HG03135 (cell line): ENCODE measurements around the gene CNOT2.

Experiments
- ATAC-seq: cut with Tn5 transposase; IDR thresholded peaks from one replicate; pipeline ENCODE4 v1.9.1; 2021; ENCODE audit warnings: mild to moderate bottlenecking, moderate library complexity; ENCODE audit not compliant: unreplicated experiment

CNOT2 gene

DNA sequence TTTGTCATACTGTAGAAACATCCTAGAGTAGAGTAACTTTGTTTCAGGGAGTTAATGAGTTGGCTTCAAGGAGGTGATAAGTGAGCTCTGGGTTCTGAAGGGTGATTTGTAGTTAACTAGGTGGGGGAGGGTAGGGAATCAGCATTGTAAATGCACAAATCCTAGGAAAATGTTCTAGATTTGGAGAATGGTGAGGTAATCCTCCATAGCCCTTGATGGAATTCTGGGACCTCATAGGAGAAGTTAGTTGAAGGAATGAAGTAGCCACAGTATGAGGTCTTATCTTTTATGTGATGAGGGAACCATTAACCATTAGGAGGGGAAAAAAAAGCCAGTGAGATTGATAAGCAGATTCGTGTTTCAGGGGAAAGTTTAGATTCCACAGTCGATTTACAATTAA is 8.0 kb downstream of the CNOT2 start:
- no peak for ATAC-seq

DNA sequence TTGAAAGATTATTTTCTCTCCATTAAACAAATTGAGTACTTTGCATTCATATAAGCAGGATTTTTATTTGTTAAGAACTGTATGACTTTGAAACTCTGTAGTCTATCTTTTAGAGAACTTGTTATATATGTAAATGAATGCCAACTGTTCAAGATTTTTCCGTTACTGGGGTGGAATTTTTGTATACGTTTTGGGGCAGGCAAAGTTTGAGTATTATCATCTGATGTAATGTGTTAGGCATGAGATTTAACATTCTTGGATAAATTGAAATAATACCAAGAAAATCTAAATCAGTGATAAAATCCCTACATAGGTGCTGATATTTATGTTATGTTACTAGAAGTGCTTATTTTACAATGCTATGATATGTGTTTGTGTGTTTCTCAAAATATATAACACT is 8.4 kb downstream of the CNOT2 start:
- ATAC-seq = no peak

DNA sequence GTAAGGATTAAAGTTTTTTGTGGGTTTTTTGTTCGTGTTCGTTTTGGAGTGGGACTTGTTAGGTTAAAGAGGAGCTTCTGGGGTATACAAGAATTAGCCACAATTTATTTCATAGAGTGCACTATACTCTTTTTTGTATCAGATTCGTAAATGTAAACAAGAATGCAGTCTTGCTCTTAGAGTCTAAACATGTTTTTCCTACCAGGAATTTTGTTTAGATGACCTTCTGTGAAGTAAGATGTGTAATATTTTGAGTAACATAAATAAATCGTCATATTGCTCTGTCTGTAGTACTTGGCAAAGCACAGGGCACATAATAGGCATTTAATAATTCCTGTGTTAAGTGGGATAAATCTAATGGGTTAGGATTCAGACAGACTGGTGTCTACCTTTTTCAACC is 9.6 kb downstream of the CNOT2 start:
- no peak for ATAC-seq

DNA sequence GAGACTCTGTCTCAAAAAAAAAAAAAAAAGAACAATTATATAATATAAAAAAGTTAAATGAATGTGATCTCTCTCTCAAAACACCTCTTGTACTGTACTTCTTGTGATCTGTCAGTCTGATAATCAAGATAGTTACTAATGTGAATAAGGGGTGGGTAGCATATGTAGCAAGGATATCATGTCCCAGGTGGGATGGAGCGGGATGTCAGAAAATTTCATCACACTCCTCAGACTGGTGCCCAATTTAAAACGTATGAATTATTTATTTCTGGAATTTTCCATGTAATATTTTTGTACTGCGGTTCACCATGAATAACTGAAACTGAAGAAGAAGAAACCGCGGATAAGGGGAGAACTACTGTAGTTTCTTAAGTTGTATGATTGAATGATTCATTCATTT is 11.0 kb downstream of the CNOT2 start:
- no peak for ATAC-seq

DNA sequence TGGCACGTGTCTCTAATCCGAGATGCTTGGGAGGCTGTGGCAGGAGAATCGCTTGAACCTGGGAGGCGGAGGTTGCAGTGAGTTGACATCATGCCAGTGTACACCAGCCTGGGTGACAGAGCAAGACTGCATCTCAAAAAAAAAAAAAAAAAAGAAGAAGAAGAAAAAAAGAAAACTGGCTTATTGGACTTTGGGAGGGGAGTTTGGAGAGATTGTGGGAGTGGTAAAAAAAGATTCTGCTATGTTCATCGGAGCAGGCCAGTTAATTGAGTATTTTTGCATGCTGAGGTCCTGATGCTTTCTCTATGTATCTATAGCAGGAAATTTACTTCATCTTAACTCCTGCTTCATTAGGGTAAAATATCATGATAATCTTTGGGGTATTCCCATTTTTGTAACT is 11.6 kb downstream of the CNOT2 start:
- no peak for ATAC-seq

DNA sequence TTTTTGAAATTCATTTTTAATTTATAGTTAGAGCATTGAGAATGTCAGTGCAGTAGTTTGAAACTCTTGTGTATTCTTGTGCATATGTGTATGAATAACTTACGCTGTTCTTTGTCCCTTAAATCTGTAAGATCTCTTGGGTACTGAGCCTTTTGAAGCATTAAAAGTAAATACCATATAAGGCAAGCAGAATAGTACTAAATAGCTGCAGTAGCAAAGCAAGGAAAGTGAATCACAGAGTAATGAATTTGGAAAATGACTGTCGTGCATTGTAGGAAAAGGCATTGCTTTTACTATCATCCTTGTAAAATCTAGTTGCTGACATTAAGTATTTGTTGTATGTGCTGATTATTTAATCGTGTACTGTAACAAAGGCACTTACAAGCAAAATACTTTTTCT is 12.1 kb downstream of the CNOT2 start:
- no peak for ATAC-seq

DNA sequence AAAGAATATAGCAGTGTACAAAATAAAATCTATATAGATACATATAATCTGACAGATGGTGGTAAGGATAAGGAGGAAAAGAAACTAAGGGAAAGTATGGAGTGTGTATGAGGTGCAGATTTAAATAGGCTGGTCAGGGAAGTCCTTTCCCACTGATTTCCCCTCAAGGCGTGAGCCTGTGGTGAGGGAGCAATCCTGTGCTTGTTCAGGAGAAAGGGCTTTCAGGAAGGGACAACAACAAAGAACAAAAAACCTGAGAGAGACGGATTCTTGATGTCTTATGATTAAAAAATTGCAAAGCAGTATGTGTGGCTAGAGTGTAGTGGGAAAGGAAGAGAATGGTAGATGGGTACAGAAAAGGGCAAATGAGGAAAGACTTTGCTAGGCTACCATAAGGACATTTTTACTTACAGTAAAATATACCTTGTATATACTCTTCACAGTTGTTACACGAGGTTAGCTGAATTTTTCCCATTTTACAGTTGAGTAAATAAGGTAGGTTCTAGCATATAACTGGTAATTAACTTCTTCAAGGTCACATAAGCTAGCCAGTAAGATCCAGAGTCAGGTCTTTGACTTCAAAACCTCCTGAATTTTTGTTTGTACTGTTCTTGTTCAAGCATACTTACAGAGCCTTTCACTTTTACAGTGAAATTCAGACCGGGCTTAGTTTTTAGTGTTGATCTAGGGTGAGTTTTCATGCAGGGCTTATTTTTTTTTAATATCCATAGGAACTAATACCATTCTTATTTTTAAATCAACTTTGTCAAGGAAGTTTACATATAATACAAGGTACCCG is 15.6 kb downstream of the CNOT2 start:
- ATAC-seq = no peak

DNA sequence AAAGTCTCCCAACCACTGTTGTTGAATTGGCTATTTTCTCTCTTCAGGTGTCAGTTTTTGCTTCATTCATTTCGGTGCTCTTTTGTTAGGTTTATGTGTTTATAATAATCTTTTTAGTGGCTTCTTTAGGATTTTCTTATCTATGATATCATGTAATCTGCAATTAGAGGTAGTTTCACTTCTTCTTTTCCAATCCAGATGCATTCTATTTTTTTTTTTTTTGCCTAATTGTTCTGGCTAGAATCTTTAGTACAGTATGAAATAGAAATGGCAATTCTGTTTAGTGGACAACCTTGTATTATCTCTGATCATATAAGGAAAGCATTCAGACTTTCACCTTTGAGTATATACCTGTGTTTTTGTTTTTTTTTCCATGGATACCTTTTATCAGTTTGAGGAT is 17.4 kb downstream of the CNOT2 start:
- ATAC-seq = peak; percentile 53

DNA sequence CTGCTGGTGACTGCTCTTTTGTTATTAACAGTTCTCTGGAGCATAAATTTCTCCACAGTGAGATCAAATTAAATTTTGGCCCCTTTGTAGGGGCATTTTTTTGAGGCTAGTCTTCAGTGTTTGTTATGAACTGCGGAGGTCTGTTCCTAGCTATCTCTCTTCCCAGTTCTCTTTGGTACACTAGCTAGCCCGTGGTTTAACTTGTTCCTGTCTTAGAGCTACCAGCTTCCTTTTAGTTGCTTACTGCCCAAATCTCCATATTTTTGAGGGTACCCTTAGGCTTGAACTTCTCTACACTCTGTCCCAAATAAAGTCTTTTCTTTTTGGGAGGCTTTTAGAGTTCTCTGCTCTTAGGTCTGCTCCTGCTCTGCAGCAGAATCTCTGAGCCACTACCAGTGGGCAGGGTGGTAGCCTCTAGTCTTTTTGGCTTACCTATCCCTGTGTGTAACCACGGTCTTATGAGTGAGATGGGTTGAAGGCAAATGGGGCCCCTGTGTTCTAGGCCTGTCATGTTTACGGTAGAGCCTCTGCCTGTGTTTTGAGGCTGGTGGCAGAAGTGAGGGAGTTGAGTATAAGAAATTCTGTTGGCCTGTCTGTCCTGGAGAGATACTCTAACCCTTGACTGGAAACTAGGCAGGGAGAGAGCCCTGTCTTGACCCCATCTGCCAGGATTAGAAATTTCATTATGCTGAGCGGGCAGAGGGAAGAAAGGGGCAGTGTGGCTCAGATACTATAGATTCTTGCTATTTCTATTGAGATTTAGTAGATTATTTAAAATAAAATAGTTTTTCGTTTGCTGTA is 21.0 kb downstream of the CNOT2 start:
- ATAC-seq = no peak

DNA sequence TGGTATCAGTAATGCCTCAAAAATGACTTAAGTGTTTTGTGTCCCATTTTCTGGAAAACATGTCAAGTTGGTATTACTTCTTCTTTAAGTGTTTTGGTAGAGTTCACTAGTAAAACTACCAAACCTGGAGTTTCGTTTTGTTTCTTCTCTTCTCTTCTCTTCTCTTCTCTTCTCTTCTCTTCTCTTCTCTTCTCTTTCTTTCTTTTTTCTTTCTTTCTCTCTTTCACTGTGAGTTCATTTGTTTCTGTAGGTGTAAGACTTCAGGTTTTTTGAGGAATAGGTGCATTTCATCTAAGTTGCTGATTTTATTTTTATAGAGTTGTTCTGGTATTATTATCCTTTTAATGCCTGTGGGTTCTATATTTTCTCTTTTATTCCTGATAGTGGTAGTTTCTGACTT is 21.9 kb downstream of the CNOT2 start:
- no peak for ATAC-seq

DNA sequence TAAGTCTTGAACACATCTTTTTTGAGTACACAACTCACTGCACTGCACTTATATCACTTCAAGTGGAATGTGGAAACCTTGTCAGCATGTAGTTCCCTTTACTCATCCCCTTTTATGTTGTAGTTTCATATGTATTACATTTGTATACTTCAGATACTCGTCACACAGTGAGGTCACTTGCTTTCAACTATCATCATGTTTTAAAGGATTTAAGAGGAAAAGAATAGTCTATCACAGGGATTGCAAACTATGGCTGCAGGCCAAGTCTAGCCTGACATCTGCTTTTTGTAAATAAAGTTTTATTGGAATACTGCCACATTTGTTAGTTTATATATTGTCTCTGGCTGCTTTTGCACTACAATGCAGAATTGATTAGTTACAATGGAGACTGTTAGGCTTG is 24.3 kb downstream of the CNOT2 start:
- no peak for ATAC-seq

DNA sequence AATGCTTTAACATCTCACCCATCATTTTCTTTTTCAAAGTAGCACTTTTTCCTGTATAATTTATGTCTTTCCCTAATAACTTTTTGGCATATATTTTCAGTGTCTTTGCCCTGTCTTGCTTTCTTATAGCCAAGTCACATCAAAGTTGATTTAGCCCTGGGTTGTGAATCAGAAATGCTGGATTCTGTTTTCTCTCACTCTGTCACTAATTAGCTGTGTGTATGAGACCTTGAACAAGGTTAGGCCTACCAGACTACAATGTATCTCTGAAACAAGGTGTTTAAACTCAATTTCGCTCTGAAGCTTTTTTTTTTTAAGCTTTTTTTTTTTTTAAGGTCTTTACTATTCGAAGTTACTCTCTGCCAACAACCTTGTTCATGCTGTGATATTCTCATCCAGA is 25.7 kb downstream of the CNOT2 start:
- ATAC-seq = no peak

DNA sequence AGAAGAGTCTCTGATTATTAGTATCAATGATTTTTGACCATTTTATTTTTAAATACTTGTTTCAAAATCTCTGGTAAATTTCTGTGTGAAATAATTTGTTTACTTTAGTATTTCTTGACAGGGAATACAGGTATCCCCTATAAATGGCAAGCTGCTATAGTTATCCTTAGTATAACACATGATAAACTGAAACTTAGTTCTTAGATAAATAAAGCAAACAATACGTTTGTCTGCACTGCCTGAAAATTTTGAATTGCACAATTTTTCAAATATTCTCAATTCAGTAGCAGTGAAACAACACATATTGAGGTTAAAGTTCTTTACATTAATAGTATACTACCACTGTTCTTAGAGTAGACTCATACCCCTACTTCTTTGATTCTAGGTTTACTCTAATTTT is 26.9 kb downstream of the CNOT2 start:
- ATAC-seq = no peak

DNA sequence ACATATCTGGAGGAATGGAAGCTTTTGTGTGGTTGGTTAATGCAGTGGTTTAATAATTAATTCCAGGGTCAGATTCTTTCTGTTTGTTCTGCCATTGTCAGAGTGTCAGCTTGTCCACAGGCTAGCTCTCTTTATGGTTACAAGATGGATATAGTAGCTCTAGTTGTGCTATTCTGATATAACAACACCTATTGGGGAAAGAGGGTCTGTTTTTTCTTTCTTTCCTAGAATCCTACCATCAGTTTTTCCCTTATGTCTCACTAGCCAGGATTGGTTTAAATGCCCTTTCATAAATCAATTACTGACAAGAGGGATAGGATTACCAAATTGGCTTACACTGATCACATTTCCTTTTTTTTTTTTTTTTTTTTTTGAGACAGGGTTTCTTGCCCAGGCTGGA is 27.8 kb downstream of the CNOT2 start:
- ATAC-seq = no peak

DNA sequence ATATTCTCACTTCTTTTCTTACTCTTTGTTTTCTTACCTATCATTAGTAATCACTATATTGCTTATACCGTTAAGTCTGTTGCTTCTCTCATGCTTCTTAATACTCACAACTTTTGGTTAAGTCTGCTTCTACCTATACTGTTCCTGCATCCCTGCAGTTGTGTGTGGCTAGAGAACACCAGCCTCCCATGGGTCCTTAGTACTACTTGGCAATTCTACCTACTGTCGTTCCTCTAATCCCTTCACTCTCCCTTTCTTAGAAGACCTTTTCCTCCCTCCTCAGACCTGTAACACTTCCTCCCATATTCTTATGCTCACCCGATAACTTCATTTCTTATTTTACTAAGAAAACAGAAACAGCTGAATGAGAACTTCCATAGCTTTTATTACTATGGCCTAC is 29.3 kb downstream of the CNOT2 start:
- ATAC-seq = no peak

DNA sequence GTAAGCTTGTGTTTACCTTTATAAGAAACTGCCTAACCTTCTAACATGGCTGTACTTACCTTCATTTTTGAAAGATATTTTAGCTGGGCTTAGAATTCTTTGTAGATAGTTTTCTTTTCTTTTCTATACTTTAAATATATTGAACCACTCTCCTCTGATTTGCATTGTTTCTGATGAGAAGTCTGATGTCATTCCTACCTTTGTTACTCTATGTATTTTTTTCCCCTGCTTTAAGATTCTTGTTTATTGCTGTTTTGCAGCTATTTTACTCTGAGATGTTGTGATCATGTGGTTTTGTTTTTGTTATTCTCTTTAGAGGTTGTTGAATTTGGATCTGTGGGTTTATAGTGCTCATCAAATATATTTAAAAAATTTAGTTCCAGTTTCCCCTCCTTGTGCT is 31.8 kb downstream of the CNOT2 start:
- no peak for ATAC-seq

DNA sequence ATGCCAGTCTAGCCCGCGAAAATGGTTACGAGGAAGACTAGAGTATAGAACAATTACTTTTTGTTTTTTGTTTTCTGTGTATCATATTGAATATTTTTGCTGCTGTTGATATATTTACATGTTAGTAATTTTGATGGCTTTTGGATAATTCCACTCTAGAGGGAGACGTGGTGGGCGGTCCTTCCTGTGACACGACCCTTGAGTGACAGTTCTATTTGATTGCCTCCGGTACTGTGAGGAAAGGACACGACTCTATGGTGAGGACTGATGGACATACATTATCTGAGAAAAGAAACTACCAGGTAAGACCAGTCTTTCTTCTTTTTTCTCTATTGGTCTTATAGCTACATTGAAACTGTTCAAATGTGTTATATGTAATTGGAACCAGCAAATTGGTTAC is 34.7 kb downstream of the CNOT2 start:
- ATAC-seq = no peak

DNA sequence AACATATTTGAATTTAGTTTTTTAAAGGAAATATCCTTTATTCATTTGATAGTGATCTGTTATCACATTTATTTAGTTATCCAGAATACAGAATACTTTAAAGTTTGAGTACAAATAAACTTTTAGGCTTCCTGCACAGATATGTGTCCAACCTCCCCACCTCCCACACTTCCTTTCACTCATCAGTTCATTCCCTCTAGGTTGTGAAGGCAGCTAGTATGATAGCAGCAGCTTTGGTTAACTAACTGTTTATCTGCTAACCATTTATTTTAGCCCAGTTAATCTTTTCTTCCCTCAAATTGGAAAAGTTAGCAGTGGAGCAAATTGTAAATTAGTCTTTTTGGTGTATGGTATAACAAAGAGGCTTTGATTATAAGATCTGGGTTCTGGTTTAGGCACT is 35.7 kb downstream of the CNOT2 start:
- no peak for ATAC-seq

DNA sequence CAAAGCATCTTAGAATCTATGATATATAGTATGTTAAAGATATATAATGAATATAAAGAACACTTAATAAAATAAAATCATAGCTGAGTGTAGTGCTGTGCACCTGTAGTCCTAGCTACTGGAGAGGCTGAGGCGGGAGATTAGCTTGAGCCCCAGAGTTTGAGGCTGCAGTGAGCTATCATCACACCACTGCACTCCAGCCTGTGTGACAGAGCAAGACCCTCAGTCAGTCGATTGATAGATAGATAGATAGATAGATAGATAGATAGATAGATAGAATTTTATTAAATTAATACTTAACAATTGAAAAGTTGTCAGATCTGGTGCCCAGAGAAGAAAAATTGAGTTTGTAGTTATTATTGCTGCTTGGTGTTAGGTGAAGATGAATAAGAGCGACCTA is 40.0 kb downstream of the CNOT2 start:
- no peak for ATAC-seq

DNA sequence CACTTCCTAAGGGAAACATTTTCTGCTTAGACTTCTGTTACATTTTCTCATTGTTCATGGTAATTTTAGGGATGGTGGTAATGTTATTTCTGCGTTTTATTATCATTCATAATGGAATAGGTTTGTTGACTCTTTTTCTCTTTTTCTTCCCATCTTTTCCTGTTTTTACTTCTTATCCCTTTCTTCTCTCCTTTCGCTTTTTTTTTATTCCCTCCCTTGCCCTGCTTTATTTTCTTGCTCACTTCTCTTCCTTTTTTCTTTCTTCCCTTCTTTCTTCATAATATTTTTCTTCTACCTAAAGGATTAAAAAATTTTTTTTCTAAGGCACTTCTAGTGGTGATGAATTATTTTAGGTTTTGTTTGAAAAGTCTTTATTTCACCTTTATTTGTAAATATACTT is 45.6 kb downstream of the CNOT2 start:
- no peak for ATAC-seq

DNA sequence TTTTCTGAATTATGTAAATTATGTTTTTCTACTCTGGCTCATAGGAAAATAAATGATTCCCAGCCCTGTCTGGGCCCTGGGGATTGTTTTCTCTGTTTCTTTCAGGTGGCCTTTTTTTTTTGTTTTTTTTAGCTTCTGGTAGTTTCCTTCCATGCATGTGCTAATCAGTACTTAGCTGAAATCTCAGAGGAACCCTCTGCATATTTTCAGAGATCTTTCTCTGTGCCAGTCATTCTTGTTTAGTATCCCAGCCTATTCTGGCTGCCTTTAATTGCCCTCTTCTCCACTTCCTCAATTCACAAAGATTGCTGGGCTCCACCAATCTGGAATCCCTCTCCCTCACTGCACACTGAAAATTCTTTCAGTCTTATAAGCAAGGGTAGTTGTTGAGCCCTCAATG is 46.9 kb downstream of the CNOT2 start:
- no peak for ATAC-seq

DNA sequence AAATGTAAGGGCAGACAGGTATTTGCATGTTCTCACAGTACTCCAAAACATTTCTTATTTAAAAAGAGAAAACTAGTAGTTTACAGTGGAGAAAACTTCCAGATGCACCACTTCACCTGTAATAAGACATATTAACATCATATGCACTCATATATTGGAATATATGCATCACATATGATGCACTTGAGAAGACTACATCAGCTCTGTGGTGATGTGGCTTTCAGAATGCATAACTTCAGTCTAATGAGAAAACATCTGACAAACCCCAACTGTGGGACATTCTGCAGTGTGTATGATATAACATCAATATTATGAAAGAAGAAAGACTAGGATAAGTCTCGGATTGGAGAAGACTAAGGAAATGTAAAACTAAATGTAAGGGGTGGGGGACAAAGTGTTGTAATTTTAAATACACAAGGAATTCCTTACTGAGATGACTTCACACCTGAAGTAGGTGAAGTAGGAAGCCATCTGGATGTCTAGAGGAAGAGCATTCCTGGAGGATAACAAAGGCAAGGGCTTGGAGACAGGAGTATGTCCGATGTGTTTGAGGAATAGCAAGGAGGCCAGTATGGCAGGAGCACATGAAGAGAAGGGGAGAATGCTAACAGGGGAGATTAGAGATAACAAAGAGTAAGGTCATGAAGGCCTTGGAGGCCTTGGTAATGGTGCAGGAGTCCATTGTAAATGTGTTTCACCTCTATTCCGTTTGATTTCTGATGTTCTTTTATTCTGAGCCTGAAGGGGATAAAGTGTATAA is 49.0 kb downstream of the CNOT2 start:
- ATAC-seq = no peak
